NOMO-1 (cell line): ENCODE measurements around the gene COPS3.

Experiments
- DNase-seq, 2 experiments: peaks; one replicate each; lab custom pipeline; 2025; ENCODE audit not compliant: unreplicated experiment in 2 of 2; lab: John Stamatoyannopoulos, UW

The COPS3 gene

GRCh38 chr17:17223736-17224135, 57.3 kb downstream of the COPS3 start:
- DNase-seq = no peak

DNA sequence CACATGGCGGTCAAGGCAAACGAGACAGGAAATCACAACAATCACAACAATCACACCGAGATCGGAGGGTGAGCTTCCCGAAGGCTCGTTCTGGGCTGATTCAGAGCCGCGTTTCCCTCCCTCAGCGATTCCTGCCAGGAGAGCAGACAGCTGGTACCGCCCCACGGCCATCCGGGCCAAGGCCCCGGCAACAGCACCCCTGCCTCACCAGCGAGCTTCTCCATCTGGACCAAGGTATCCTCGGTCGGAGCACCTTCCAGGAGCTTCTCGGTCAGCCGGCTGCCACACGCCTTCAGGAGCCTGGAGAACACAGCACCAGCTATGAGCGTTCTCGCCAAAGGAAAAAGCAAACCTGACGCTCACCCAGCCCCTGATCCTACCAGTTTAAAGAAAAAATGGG, 59.7 kb downstream of the COPS3 start:
- DNase-seq = no peak

DNA sequence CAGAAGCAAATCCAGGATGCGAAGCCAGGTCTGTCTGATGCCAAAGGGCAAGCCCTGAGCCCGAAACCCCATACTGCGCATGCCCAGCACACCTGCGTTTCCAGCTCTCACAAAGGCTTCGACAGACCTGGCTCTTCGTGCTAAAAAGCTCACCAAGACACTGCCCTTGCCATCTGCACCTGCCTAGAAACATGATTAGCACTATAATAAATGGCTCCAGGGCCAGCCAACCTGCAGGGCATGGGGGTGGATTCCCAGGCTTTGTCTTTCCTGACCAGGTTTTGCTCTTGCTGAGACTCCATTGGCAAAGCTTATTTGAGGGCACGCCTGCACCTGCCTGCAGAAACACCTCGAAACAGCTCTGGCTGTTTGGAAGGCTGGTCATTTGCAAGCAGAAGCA, 60.5 kb downstream of the COPS3 start:
- no peak for DNase-seq

- no peak for DNase-seq
Measured at GRCh38 chr17:17217995-17218394, 63.1 kb downstream of the COPS3 start.

- no peak for DNase-seq
Measured at GRCh38 chr17:17216776-17217175, 64.3 kb downstream of the COPS3 start.

DNA sequence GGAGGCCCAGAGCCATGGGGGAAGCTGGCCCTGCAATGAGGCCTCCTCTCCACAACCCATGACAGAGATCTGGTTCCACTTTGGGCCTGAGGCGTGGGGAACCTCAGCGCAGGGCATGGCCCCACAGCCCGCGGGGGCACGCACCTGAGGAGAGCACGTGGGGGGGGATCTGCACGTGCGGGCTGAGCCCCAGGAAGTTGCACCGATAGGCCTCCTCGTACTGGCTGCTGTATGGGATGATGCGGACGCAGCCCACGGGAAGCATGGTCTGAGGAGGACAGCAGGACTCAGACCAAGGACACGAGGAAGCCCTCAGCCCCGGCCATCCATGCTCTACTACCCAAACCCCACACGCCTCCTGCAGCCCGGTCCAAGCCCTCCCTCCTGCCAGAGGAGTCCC, 64.8 kb downstream of the COPS3 start:
- DNase-seq = no peak

GRCh38 chr17:17215575-17215974, 65.5 kb downstream of the COPS3 start:
- DNase-seq = no peak

DNA sequence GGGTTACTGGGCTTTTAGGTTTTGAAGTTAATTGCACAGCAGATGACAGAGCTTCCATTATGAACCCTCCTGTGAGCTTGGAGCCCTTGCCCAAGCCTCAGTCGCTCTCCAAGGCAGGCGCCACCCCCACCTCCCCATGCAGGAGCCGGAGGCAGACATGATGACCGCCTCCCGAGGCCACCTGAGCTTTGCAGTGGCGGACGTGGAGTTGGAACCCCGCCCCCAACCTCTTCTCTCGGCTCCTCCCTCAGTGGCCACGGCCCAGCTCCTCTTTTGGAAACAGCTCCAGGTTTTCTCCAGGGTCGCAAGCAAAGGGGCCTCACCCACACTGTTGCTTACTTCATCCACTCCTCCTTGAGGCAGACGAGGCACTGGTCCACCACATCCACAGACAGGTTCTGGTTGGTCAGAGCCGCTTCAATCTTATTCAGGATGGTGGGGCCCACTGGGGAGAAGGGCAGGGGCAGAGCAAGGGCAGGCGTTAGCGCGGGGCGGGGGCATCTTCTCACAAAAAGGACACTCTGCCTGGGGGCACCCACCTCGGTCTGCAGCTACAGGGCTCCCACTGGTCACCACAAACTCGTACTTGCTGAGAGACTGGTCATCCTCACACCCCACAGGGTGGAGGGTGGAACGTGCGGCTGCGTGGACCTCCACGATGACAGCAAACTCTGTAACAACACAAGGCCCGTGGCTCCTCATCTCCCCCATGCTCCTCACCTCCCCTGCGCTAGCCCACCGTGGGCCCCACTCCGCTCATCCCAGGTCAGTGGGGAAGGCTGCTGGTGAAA, 66.2 kb downstream of the COPS3 start:
- DNase-seq = no peak

DNA sequence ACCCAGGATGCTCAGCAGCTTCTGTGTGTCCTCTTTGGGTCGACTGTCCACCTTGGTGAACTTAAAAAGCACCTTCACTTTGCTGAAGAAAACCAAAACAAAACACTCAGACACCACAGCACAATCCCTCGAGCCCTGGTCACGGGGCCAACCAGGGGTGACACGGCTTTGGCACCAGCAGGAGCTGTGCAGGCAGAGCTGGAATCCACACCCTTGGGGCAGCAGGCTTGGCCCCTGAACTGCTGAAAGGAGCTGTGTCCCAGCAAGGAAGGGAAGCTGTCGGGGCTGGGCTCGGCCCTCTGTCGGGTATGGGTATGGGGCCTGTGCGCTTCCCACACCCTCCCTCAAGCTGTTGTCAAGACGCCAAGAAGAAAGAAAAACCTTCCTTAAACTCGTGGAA, 67.3 kb downstream of the COPS3 start:
- no peak for DNase-seq

DNA sequence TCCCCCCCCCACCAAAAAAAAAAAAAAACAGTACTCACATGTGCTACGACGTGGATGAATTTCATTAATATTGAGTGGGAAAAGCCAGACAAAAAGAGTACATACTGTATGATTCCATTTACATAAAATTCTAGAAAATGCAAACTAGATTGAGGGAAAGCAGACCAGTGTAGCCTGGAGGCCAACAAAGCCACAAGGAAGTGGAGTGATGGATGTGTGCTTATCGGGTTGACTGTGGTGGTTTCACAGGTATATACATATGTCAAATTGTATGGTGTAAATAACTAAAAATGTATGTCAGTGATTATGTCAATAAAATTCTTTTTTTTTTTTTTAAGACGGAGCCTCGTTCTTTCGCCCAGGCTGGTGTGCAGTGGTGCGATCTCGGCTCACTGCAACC, 73.0 kb downstream of the COPS3 start:
- no peak for DNase-seq

DNA sequence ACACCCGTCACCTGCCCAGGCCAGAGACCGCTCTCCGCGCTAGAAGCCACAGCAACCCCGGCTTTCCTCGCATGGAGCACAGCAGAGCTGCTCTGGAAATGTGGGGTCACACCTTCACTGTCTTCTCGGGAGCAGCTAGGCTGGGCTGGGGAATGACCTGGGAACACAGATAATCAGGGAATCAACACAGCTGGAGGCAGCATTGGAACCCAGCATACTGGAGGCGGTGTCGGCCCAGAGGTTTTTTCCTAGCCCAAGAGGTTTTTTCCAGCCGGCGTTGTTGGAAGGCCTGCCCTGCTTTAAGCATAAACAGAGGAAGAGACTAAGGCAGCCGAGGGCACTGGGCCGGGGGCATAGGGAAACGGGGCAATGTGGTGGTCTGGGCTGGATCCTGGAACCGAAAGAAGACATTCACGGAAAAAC, 74.1 kb downstream of the COPS3 start:
- no peak for DNase-seq

GRCh38 chr17:17206124-17206912, 74.7 kb downstream of the COPS3 start, which contains the start of gene PLD6:
TSS of gene PLD6 (minus strand) at chr17:17206333. CDS start at chr17:17206286, 47 bp downstream.
- DNase-seq = peak; percentile 72 to 87

GRCh38 chr17:17205368-17206123, 75.5 kb downstream of the COPS3 start:
- DNase-seq = peak; percentile 33 to 55

DNA sequence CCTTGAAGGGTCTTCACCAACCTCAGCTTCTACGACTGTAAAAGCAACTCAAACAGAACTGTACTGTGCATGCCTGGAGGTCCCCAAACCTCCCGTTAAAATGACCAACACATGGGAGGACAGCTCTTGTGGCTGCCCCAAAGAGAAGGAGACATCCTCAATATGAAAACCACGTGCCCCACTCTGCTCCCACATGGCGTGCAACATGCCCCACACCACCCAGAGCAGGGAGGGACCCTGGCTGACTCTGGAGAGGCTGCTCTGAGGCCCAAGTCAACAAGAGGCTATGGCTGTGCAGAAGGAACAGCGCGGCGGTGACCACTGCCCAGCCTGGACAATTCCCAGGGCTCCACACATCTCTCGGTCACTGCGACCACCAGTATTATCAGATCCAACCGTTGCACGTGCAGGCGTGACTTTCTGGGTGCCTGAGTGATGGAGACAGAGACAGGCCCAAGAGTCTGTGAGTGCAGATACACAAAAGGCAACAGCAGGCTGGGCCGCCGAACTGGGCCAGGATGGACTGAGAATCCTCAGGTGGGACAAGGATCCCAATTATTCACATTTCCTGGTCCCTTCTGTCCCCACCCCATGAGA, 76.3 kb downstream of the COPS3 start:
- no peak for DNase-seq

- no peak for DNase-seq
Measured at GRCh38 chr17:17204041-17204591, 76.9 kb downstream of the COPS3 start.

GRCh38 chr17:17203173-17203730, 77.8 kb downstream of the COPS3 start:
- no peak for DNase-seq

DNA sequence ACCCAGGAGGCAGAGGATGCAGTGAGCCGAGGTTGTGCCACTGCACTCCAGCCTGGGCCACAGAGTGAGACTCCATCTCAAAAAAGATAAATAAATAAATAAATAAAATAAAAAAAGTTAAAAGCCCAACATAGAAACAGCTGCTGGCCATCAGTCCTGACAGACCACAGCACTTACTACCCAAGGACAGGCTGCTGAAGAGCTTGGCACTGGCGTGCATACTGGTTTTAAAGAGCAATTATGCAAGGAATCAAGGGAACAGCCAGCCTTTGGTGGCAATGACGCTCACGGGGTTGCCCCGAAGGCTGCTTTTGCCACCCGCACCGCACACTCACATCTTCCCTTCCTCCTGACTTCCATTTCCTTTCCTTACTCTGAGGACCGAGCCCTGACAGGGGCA, 79.1 kb downstream of the COPS3 start:
- DNase-seq = no peak

GRCh38 chr17:17201271-17201670, 79.8 kb downstream of the COPS3 start:
- no peak for DNase-seq

DNA sequence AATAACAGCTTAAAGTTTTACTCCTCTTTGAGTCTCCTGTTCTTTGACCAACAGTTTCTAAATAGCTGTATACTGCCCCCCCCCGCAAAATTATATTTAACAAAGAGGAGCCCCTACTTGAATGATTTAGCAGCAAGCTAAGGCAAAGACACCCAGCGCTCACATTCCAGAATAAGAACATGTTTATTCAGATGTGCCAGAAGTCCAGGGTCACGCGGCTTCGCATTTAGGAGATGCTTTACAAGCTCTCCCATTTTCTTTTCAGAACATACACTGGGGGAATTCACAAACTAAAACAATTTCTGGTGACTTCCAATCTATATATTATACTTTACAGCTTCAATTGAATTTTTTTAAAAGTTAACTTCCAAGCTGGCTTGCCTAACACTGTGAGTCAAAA, 80.2 kb downstream of the COPS3 start:
- no peak for DNase-seq

- DNase-seq = no peak
Measured at GRCh38 chr17:17200311-17200710, 80.7 kb downstream of the COPS3 start.
